Cardiac fibroblast (primary cell): ENCODE data around the gene PRKN.

Source experiments
- DNase-seq, 2 donors: peaks; one replicate each; pipeline versions ENCODE4 v3.0.0 to v3.0.0-alpha.2; 2010; ENCODE audit warnings: low read depth in 2 of 2
- H3K4me3 ChIP-seq, 2 donors: replicated peaks in 1 of 2; 1 replicate in 1 of 2; 2 replicates in 1 of 2; pipeline ENCODE4 v1.5.1; 2011; ENCODE audit warnings: low read depth in 2 of 2, low read length in 2 of 2, mild to moderate bottlenecking in 2 of 2, moderate library complexity in 1 of 2
- CTCF ChIP-seq: IDR thresholded peaks from one replicate; pipeline ENCODE4 v1.5.1; 2011; ENCODE audit warnings: low read depth, mild to moderate bottlenecking, low read length, inconsistent platforms

PRKN gene

GRCh38 chr6:161542346-161542980, 1185.1 kb downstream of the PRKN start:
- H3K4me3 ChIP-seq = no peak overlapping the region
- DNase-seq = no peak
- no peak for TF ChIP-seq CTCF

- no peak overlapping the region for H3K4me3 ChIP-seq
- TF ChIP-seq CTCF = no peak
- no peak for DNase-seq
Observed at GRCh38 chr6:161540532-161540931, 1187.0 kb downstream of the PRKN start.

GRCh38 chr6:161536224-161536630, 1191.3 kb downstream of the PRKN start:
- no peak for TF ChIP-seq CTCF
- H3K4me3 ChIP-seq = no peak overlapping the region
- no peak for DNase-seq

DNA sequence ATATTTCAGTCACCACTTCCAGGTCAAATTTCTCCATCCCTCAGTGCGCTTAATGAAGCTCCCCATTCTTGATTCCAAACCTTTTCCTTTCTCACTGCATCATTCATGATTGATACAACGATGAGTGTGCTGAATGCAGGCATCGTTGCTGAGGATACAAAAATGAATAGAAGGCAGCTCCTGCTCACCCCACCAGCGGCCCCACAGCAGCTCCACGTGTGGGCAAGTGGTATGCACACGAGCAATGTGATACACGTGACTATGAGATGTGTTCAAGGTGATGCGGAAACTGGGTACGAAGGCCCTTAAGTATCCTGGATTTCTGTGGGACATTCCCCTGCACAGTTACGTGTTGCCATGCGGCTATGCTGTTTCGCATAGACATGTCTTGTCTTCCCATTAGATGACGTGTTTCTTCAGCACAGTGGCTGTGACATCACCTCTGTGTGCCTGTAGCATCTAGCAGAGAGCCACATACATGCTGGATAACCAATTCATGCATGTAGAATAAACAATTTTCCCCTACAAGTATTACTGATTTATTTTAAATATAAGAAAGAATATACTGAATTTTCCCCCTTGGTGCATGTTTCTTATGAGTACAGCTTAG, 1193.2 kb downstream of the PRKN start:
- no peak overlapping the region for H3K4me3 ChIP-seq
- TF ChIP-seq CTCF = no peak
- no peak for DNase-seq

DNA sequence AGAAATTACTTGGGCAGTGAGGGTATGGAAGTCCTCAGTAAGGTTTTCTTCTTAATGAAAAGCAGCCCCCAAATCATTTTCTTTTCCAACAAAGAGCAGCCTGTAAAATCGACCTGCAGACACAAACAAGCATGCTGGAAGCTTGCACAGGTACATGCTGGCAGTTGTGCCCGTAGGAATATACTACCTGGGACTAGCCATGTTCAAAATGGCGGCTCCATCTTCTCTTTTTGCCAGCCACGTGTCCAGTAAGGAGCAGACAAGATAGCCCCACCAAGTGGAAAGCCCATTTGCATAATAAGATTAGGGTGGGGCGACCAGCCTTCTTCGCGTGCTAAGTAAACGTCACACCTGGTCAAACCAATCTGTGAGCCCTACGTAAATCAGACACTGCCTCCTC, 1194.3 kb downstream of the PRKN start:
- no peak for TF ChIP-seq CTCF
- H3K4me3 ChIP-seq = no peak overlapping the region
- DNase-seq = no peak

DNA sequence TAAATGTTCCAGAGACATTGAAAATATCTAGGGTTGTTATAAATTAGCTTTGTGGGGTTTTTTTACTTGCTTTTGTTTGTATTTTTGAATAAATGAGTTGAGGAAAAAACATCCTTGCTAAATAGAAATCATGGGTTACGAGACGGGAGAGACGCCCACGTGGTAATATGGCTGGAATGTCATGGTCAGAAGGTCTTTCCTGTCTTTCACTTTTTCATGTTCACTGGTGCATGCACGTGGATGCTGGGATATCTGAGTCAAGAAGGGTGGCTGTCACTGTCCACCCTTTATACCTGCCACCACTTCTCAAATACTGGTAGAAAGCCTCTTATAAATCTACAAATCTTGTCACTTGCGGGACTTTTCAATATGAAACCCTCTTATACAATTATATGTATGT, 1195.0 kb downstream of the PRKN start:
- DNase-seq = no peak
- no peak for TF ChIP-seq CTCF
- H3K4me3 ChIP-seq = no peak overlapping the region

DNA sequence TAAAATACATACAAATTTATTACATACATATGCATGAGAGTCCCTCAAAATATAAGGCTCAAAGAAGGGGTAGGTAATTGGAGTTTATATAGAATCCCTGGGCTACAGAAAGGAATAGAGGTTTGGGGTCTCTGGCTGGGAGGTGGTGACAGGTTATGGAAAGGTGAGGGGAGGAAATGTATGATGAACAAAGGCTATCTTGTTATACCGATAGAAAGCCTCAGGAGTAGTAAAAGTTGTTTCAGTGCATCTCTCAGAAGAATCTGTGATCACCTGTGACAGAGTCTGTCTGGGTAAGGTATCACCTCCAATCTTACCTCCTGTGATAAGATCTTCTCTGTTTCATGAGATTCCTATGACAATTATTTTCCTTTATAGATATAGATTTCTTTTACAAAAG, 1200.8 kb downstream of the PRKN start:
- DNase-seq = no peak
- no peak overlapping the region for H3K4me3 ChIP-seq
- no peak for TF ChIP-seq CTCF
